ENCODE data around the gene GABRA5. TPM values are rescaled to one million over a fixed set of nuclear protein-coding genes. Genes with fewer than 3 reads are reported as not detected.
A peak's percentile ranks its signal among the peaks of the same experiment; 100 is the strongest.

Gene GABRA5
- total RNA-seq, 1 experiment from 2014 or later, result 2.3 TPM

- in situ Hi-C loops (cut with HindIII; ENCODE audit: low pct_unique_long_range_greater_than_20kb, low sequenced_read_pairs), result no loop called here
- no peak for DNase-seq (ENCODE audit: low read depth)
Measured at GRCh38 chr15:26873846-26874245, 7.0 kb downstream of the GABRA5 start.

DNA sequence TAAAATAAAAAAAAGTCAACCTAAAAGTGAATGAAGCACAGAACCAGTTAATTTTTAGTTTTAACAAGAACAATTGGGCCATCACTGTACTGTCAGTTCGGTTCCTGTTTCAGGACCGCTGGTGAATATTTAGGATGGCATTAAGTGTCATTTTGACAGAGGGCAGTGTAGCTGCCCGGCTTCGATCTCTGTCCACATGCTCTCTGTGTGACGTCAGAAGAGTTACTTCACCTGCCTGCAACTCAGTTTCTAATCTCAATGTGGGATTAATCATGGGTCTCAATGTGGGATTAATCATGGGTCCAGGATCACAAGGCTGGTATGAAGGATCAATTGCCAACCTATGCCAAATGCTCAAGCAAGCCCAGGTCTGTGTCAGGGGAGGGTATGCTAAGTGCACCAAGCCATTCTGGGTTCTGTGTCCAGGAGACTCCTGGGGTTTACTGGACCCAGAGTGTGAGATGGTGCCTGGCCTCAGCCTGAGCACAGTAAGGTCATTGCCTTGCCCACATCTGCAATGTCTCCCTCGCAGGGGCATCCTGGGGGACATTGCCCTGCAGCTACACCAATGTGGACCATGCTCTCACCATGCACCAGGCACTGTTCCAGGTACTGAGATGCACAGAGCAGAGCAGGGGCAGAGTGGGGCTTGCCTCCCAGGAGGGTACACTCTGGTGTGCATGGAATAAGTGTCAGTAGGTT lies 8.1 kb downstream of the GABRA5 start:
- no peak for DNase-seq (ENCODE audit: low read depth)
- in situ Hi-C loops (cut with HindIII; ENCODE audit: low pct_unique_long_range_greater_than_20kb, low sequenced_read_pairs), result no loop called here

GRCh38 chr15:26875476-26875850 lies 8.6 kb downstream of the GABRA5 start:
- no peak for DNase-seq (ENCODE audit: low read depth)
- in situ Hi-C loops (cut with HindIII; ENCODE audit: low pct_unique_long_range_greater_than_20kb, low sequenced_read_pairs), result no loop called here

GRCh38 chr15:26877831-26878230 lies 11.0 kb downstream of the GABRA5 start:
- no peak for DNase-seq (ENCODE audit: low read depth)
- in situ Hi-C loops (cut with HindIII; ENCODE audit: low pct_unique_long_range_greater_than_20kb, low sequenced_read_pairs), result no loop called here

GRCh38 chr15:26879706-26880105 lies 12.8 kb downstream of the GABRA5 start:
- in situ Hi-C loops (cut with HindIII; ENCODE audit: low pct_unique_long_range_greater_than_20kb, low sequenced_read_pairs), result no loop called here
- DNase-seq (ENCODE audit: low read depth), result no peak

DNA sequence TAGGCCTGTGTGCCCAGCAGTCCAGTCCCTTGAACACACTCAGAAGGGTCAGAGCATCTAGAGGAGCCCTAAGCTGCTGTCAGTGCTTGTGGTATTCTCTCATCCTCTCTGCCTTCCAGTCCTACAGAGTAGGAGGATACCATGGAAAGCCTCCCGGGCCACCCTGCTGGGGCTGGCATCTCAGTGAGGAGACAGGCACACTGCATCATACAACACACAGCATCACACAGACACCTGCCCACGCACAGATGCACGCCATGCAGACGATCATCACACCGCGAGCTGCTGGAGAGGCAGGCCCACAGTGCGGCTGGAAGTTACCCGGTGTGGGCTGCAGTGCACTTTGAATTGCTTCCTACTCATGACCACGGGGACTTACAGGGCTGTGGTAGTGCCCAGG lies 15.2 kb downstream of the GABRA5 start:
- no peak for DNase-seq (ENCODE audit: low read depth)
- in situ Hi-C loops (cut with HindIII; ENCODE audit: low pct_unique_long_range_greater_than_20kb, low sequenced_read_pairs), result no loop called here

- no peak for DNase-seq (ENCODE audit: low read depth)
- in situ Hi-C loops (cut with HindIII; ENCODE audit: low pct_unique_long_range_greater_than_20kb, low sequenced_read_pairs), result no loop called here
Measured at GRCh38 chr15:26882616-26883365, 15.9 kb downstream of the GABRA5 start.

- in situ Hi-C loops (cut with HindIII; ENCODE audit: low pct_unique_long_range_greater_than_20kb, low sequenced_read_pairs), result no loop called here
- no peak for DNase-seq (ENCODE audit: low read depth)
Measured at GRCh38 chr15:26883466-26883865, 16.6 kb downstream of the GABRA5 start.

DNA sequence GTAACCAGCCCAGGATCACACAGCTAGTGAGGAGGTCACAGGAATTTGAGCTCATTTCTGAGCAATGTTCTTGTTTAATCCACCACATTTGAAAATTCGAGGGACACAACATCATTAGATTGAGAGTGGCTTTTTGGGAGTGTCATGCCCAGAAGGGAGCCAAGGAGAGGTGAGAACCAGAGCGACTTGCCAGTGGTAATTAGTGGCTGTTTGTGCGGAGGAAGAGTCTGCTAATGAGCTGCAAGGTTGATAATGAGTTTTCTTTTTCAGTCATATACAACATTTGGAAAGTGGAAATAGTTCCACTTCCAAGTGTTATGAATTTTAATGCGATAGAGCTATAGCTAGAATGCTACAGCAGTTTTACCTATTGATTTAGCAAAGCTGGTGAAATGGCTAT lies 19.7 kb downstream of the GABRA5 start:
- no peak for DNase-seq (ENCODE audit: low read depth)
- in situ Hi-C loops (cut with HindIII; ENCODE audit: low pct_unique_long_range_greater_than_20kb, low sequenced_read_pairs), result no loop called here

- no peak for DNase-seq (ENCODE audit: low read depth)
- in situ Hi-C loops (cut with HindIII; ENCODE audit: low pct_unique_long_range_greater_than_20kb, low sequenced_read_pairs), result no loop called here
Measured at GRCh38 chr15:26887926-26888666, 21.2 kb downstream of the GABRA5 start.

DNA sequence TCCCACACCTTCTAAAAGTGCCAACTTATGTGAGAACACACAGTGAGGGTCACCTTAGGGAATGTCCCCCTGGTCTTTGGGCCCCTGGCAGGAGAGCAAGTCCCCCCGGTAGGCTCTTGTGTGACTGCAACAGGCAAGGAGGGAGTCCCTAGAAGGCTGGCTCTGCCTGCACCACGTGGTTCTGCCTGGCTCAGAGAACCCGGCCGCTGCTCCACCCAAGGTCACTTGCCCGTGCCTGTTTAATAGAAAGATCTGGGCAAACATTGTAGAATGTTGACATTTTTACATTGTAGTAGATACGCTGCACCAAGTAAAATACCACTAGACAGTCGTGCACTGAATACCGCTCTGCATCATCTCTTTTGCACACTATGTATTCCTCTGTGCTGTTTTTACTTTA lies 21.9 kb downstream of the GABRA5 start:
- DNase-seq (ENCODE audit: low read depth), result no peak
- in situ Hi-C loops (cut with HindIII; ENCODE audit: low pct_unique_long_range_greater_than_20kb, low sequenced_read_pairs), result no loop called here

- peak; percentile 27 for DNase-seq (ENCODE audit: low read depth)
- in situ Hi-C loops (cut with HindIII; ENCODE audit: low pct_unique_long_range_greater_than_20kb, low sequenced_read_pairs), result no loop called here
Measured at GRCh38 chr15:26889298-26889898, 22.5 kb downstream of the GABRA5 start.

DNA sequence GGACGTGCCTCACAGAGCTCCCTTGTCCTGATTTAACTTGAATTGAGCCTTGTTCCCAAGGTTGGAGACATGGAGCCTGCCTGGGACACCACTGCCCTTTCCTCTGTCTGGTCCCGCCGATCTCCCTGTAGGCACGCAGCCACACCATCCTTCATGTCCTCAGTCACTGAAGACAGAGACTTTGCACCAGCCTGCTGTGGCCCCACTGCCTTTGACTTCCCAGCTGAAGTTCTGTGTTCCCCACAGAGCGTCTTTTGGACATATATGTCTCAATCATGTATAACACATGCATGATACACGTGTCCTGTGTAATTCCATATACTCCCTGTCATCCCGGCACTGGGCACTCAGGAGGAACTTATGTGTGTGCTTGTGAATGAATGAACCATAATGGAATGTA lies 23.6 kb downstream of the GABRA5 start:
- in situ Hi-C loops (cut with HindIII; ENCODE audit: low pct_unique_long_range_greater_than_20kb, low sequenced_read_pairs), result no loop called here
- no peak for DNase-seq (ENCODE audit: low read depth)

DNA sequence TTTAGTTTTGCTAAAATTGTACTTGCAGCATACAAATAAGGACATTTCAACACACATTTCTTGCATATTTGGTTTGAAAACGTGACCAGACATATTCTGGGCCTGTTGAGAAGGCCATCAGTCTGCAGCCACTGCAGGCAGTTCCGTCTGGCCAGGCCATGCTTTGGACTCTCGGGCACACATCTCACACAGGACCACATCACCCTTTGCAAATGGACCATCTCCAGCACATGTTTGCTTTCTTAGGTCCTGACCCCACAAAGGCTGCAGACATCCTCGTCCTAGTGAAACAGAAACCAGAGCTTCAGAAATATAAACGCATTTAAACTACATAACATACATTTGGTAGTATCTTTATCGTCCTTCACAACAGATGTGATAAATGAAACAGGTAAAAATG lies 24.1 kb downstream of the GABRA5 start:
- DNase-seq (ENCODE audit: low read depth), result no peak
- in situ Hi-C loops (cut with HindIII; ENCODE audit: low pct_unique_long_range_greater_than_20kb, low sequenced_read_pairs), result no loop called here

DNA sequence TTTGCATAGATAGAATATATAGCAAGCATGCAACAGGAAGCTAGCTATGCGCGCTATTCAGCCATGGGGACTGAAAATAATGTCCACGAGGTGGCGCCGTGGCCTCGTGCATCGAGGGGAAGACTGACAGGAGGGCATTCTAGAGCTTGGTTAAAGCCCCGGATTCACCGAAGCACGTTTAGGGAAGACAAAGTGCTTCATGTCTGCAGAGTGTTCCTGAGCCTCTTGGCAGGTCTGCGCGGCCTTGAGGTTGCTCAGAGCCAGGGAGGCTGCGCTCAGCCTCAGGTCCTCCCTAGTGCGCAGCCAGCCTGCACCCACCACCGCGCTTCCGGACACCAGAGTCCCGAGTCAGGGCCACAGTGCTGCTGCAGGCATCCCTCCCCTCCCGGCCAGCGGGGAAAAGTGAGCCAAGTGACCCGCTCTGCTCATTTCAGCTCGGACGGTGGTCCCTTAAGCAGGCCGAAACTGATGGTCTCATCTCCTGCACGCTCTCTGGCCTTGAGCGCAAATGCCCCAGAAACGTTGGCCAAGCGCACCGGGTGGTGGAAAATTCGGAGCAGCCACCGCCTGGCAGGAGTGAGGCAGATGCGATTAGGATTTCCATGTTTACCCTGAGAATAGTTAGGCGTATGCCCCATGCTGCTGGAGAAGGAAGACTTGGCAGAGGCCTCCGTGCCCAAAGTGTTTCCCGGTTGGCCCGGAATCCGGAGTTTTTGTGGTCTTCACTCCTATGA lies 24.8 kb downstream of the GABRA5 start:
- in situ Hi-C loops (cut with HindIII; ENCODE audit: low pct_unique_long_range_greater_than_20kb, low sequenced_read_pairs), result no loop called here
- DNase-seq (ENCODE audit: low read depth), result peak; percentile 46

GRCh38 chr15:26892182-26892518 lies 25.3 kb downstream of the GABRA5 start:
- in situ Hi-C loops (cut with HindIII; ENCODE audit: low pct_unique_long_range_greater_than_20kb, low sequenced_read_pairs), result no loop called here
- no peak for DNase-seq (ENCODE audit: low read depth)

DNA sequence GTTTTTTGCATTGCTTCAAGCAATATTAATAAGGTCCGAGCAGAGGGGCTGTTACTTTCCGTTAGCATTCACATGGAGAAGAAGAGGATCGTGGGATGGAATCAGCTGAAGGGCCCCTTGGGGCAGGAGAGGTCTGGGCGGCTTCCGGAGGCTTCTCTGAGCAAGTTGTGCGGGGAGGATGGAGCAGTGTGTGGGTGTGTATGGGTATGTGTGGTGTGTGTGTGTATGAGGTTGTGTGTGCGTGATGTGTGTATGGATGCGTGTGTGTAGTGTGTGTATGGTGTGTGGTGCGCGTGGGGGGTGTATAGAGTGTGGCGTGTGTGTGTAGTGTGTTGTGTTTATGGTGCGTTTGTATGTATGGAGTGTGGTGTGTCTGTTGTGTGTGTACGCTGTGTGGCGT lies 25.8 kb downstream of the GABRA5 start:
- in situ Hi-C loops (cut with HindIII; ENCODE audit: low pct_unique_long_range_greater_than_20kb, low sequenced_read_pairs), result no loop called here
- DNase-seq (ENCODE audit: low read depth), result no peak

GRCh38 chr15:26893351-26894065 lies 26.6 kb downstream of the GABRA5 start:
- in situ Hi-C loops (cut with HindIII; ENCODE audit: low pct_unique_long_range_greater_than_20kb, low sequenced_read_pairs), result no loop called here
- DNase-seq (ENCODE audit: low read depth), result no peak

All from Caki2 (cell line).